ENCODE measurements around the gene TMEM255B.
"Not testable (repeated sequence)": the region's sequence is repeated elsewhere in the genome, so short reads cannot be mapped to it uniquely, and the experiment has no call there.

Gene TMEM255B

GRCh38 chr13:113791226-113791625, 32.2 kb downstream of the TMEM255B start:
- no peak for DNase-seq

- DNase-seq = no peak
Observed at GRCh38 chr13:113791761-113792160, 32.7 kb downstream of the TMEM255B start.

DNA sequence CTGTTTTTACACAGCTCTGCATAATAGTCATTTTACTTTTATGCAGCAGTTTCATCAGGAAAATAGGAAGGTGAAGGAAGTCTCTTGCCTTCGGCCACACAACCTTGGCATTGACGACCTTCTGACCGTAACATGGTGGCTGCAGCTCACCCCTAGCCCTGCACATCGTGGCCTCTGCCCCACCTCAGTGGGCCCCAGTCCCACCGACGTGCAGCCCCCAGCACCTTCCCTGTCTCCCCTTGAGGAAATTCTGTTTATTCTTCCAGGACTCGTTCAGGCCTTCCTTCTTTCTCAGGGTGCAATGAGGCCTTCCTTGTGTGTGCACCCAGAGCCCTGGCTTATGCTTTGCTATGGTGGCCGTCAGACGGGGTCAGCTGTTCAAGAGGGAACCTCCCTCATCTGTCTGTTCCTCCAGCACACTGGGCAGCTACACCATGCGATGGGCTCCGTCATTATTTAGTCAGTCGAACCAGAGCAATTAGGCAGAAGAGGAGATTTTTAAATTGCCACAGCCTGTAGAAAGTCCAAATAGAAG, 33.3 kb downstream of the TMEM255B start:
- no peak for DNase-seq

DNA sequence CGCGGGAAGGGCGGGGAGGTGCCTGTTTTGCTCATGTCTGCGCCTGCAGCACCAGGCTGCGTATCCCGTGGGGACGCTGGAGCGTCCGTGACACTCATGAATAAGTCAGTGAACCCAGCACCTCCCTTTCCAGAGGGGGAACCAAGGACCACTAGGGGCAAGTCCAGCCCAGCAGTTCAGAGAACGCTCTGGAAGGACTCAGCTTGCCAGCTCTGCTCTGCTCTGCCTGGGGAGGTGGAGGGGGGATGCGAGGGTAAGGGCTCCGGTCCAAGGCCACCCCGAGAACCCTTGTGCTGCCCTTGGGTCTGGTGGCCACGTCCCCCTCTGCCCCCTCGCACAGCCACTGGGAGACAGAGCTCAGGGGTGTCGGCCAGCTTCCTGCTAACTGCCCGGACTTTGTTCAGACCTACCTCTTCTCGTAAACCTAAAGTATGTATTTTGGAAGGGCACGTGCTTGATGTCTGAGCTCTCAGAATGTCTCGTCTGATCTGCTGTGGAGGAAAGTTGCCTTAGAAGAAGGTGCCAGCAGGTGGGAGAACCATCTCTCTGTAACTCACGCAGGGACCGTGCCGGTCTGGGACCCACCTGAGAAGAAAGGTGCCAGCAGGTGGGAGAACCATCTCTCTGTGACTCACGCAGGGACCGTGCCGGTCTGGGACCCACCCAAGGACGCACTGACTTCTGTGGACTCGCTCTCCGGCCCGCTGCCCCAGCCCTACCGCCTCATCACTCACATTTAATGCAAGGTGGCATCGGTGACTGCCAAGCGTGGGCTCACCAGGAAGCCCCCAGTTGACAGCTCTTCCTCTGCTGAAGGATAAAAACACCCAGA, 34.1 kb downstream of the TMEM255B start:
- no peak for DNase-seq

GRCh38 chr13:113793718-113794085, 34.7 kb downstream of the TMEM255B start:
- DNase-seq = no peak

- no peak for DNase-seq
Observed at GRCh38 chr13:113794086-113794485, 35.1 kb downstream of the TMEM255B start.

GRCh38 chr13:113794764-113795173, 35.7 kb downstream of the TMEM255B start:
- DNase-seq = no peak

- not testable (repeated sequence) for DNase-seq
Observed at GRCh38 chr13:113795362-113795761, 36.3 kb downstream of the TMEM255B start.

DNA sequence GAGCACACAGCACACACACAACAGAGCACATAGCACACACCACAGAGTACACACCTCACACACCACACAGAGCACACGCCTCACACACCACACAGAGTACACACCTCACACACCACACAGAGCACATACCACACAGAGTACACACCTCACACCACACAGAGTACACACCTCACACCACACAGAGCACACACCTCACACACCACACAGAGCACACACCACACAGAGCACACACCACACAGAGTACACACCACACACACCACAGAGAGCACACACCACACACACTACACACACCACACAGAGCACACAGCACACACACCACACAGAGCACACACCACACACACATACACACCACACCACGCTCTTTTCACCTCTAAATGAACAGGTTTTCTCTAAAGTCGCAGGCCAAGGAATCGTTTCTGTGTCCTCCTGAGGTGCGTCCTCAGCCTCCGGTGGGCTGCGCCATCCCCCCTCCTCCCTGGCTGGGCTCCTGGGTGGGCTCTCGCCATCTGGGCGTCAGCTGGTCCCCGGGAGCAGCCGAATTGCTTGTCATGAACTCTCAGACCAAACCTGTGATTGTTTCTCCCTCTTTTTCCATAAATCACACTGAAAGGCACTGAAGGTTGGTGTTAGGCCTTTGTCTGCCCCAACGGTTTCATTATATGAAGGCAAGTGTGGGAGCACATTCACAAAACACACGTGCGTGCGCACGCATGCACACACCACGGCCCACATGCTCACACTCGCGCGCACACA, 37.4 kb downstream of the TMEM255B start:
- DNase-seq = no peak

GRCh38 chr13:113796964-113797676, 38.1 kb downstream of the TMEM255B start:
- no peak for DNase-seq

GRCh38 chr13:113798200-113798811, 39.3 kb downstream of the TMEM255B start:
- no peak for DNase-seq

DNA sequence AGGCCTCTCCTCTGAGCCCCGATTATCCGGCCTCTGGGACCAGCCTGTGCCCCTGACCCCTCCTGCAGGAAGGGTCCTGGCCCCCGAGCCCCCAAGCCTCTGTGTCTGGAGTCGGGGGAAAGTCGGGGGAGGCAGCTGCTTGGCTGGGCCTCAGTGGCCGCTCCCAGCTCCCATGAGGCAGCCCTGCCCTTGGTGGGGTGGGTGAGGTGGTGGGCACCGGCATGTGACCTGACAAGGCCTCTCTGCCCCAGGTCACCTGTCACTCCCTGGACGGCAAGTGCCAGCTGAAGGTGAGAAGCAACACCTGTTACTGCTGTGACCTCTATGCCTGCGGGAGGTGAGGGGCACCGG, 41.5 kb downstream of the TMEM255B start:
- no peak for DNase-seq

GRCh38 chr13:113801289-113801961, 42.4 kb downstream of the TMEM255B start:
- DNase-seq = no peak

- peak; percentile 11 for DNase-seq
Observed at GRCh38 chr13:113802090-113802531, 43.1 kb downstream of the TMEM255B start.

- no peak for DNase-seq
Observed at GRCh38 chr13:113802761-113803160, 43.7 kb downstream of the TMEM255B start.

DNA sequence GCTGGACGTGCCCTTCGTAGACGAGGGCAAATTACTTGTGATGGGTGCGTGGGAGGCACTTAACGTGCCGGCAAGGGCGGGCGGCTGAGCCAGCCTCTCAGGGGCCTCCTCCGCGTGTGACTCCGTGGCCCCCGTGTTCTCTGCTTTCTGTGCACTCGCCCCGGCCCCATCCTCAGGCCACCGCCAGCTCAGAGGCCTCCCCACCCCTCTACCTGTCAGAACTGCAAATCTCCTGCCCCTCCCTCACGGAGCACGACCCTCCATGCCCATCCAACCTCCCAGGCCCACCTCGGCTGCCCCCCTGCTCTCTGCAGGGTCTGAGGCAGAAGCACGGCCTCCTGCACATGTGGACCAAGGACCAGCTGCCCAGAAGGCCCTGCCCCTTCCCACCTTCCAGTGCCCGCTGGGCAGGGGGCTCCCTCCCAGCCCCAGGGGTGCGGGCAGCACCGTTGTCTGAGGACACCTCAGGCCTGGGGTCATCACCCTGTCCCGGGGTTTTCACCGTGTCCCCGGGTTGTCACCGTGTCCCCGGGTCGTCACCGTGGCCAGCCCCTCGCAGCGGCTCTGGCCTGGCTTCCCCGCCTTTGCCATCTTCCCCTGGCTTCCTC, 44.5 kb downstream of the TMEM255B start:
- DNase-seq = no peak

- no peak for DNase-seq
Observed at GRCh38 chr13:113804017-113804702, 45.1 kb downstream of the TMEM255B start.

DNA sequence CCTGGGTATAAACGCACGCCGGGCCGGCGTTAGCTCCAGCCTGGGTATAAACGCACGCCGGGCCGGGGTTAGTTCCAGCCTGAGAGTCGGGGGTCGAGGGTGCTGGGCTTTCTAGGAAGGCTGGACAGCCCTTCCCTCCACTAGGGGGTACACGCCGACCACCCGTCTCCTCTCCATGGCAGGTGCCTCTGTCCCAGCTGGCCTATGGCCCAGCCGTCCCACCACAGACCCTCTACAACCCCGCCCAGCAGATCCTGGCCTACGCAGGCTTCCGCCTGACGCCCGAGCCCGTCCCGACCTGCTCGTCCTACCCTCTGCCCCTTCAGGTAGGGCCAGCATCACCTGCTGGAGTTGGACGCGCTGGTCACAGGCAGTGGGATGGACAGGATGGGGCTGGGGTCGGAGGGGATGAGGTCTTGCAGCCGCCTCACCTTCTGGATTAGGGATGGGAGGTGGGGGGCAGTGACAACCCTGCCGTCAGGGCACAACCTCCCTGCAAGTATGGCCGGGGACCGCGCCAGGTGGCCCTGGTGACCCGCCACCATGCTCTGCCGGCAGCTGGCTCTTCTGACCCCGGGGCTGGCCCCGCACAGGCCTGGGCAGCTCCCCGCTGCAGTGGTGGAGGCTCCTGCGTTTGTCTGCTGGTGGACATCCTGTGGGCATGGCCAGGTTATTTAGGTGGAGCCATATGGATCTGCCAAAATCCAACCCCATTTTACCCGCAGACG, 45.8 kb downstream of the TMEM255B start:
- no peak for DNase-seq

DNA sequence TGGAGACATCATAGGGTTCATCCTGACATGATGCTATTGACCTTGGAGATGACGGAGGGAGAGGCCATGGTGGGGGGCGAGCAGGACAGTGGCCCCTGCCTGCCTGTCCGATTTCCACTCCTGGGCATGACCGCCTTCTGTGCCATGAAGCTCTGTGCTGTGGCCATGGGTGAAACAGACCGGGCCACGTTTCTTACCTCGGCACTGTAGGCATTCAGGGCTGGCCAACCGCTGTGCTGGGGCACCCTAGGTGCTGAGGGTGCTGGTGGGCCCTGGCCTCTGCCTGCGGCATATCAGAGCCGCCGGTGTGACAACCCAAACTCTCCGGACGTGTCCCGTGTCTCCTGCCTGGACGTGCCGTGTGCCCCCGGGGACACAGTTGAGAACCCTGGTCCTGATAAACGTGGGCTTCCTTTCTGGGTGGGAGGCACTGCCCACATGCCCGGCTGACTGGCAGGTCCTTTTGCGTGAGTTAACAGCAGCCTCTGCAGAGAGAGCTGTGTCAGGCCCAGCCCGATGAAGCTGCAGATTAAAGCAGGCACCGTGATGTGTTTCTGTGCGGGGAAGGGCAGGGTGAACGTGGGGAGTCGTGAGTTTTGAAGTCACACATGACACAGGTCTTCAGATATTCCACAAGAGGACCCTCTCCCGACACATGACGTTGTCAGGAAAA, 46.5 kb downstream of the TMEM255B start:
- DNase-seq = no peak

DNA sequence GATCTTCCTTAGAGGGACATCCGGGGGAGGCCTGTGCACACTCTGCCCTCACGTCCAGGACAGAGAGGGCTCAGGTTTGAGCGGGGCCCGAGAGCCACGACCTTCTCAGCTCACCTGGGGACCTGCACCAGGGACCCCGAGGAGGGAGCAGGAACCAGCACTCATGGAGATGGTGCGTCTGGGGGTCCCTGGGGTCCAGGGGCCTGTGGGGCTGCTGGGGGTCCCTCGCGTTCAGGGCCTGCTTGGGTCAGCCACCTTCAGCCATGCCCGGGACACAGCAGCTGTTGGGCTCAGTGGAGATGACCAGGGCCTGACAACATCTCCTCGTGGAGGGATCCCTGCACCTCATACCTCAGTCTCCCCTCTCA, 47.1 kb downstream of the TMEM255B start:
- no peak for DNase-seq

Data from OCI-M1 (cell line).